Measurements from ENCODE around the gene EXOG. TPM values are rescaled to one million over a fixed set of nuclear protein-coding genes. Genes with fewer than 3 reads are reported as not detected.

Gene EXOG
- total and polyA plus RNA-seq, 2 donors (not counting 1 experiment from before 2014, with no cell fraction given), result 8.8 to 36.8 TPM

DNA sequence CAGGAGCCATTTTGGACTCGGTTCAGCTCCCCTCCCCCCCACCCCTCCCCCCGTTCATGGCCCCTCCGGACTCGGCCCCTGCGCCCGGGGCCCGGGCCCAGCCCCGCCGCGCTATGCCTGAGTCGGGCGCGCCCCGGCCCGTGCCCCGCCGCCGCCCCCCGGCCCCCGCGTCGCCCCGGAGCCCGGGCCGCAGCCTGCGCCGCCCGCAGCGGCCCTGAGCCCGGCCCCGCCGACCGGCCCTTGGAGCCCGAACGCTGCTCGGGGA lies 42.3 kb upstream of the EXOG start:
- H3K4me3 Mint-ChIP-seq, result peak overlapping the region; percentile 85
- no peaks in the 10 kb centered on the region for H3K9me3 Mint-ChIP-seq (ENCODE audit: insufficient read depth)
- ATAC-seq (ENCODE audit: low read depth), result no peak
- H3K79me2 ChIP-seq (ENCODE audit: control insufficient read depth, insufficient read depth, low read length), result no peaks in the 10 kb centered on the region
- no peaks in the 10 kb centered on the region for H3K36me3 ChIP-seq (replicated peaks in 1 of 2; ENCODE audit: control extremely low read depth in 1 of 2, control insufficient read depth in 1 of 2, extremely low read depth in 1 of 2, insufficient read depth in 2 of 2, low read length in 1 of 2)
- H3K4me3 ChIP-seq (ENCODE audit: control extremely low read depth in 1 of 5, extremely low read depth in 1 of 5, insufficient read depth in 1 of 5, low read depth in 2 of 5, low read length in 4 of 5), result peak overlapping the region in 3 of 5 experiments; percentile 55 to 63 (median 60)
- peak overlapping the region; percentile 81 for H3K4me2 ChIP-seq (replicated peaks; ENCODE audit: low read depth, low read length, poor library complexity, severe bottlenecking)
- no peak for TF ChIP-seq EZH2 (IDR thresholded peaks at IDR 0.05; ENCODE audit: borderline replicate concordance, insufficient read depth, low read depth, low read length, poor library complexity, severe bottlenecking)
- TF ChIP-seq, protein P1, sequence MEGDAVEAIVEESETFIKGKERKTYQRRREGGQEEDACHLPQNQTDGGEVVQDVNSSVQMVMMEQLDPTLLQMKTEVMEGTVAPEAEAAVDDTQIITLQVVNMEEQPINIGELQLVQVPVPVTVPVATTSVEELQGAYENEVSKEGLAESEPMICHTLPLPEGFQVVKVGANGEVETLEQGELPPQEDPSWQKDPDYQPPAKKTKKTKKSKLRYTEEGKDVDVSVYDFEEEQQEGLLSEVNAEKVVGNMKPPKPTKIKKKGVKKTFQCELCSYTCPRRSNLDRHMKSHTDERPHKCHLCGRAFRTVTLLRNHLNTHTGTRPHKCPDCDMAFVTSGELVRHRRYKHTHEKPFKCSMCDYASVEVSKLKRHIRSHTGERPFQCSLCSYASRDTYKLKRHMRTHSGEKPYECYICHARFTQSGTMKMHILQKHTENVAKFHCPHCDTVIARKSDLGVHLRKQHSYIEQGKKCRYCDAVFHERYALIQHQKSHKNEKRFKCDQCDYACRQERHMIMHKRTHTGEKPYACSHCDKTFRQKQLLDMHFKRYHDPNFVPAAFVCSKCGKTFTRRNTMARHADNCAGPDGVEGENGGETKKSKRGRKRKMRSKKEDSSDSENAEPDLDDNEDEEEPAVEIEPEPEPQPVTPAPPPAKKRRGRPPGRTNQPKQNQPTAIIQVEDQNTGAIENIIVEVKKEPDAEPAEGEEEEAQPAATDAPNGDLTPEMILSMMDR (IDR thresholded peaks at IDR 0.05), result no peak
- peaks cover 0 to 33% (median 8%) of the 10 kb centered on the region in 4 experiments for H3K27me3 ChIP-seq (replicated peaks in 1 of 4; ENCODE audit: control extremely low read depth in 1 of 4, control insufficient read depth in 3 of 4, insufficient read depth in 4 of 4, low read length in 3 of 4)
- DNase-seq, result no peak
- ChIA-PET POLR2A (no interaction called here), CTCF (no interaction called here)
- peaks cover 13 to 24% of the 10 kb centered on the region in 2 donors for H3K4me1 ChIP-seq (ENCODE audit: control insufficient read depth in 2 of 2, insufficient read depth in 2 of 2, low read length in 2 of 2)
- H3K27ac Mint-ChIP-seq, result no peak overlapping the region
- peaks cover 28% of the 10 kb centered on the region for H3K27me3 Mint-ChIP-seq
- no peaks in the 10 kb centered on the region for H4K20me1 ChIP-seq (ENCODE audit: control insufficient read depth, insufficient read depth, low read length, poor library complexity, severe bottlenecking)
- WGBS (ENCODE audit: insufficient coverage), result under 1% methylated on average over 31 of the region's 36 CpGs
- H3K9ac ChIP-seq (ENCODE audit: low read length), result peak overlapping the region; percentile 66
- intact Hi-C loops (cut with micrococcal nuclease), result loop anchor here (1.0 to 10.0 kb wide), 2 partner anchors 42 to 109 kb away; partner anchors contain the start of genes EXOG and XYLB
- H3K4me1 Mint-ChIP-seq, result peaks cover 15% of the 10 kb centered on the region
- peak overlapping the region; percentile 71 for H2AFZ ChIP-seq (ENCODE audit: insufficient read depth, low read depth, low read length, poor library complexity, severe bottlenecking)
- peaks cover 0 to 11% (median 0%) of the 10 kb centered on the region in 3 donors for H3K9me3 ChIP-seq (ENCODE audit: control extremely low read depth in 1 of 3, control insufficient read depth in 2 of 3, insufficient read depth in 1 of 3, low read length in 2 of 3)
- no peak overlapping the region for H3K27ac ChIP-seq (ENCODE audit: low read length in 2 of 2)

- Histone ChIP-seq H3K27ac (ENCODE audit: low read length in 2 of 2) (no peak overlapping the region), H3K4me2 (replicated peaks; ENCODE audit: low read depth, low read length, poor library complexity, severe bottlenecking) (peak overlapping the region; percentile 81), H3K4me1 (ENCODE audit: control insufficient read depth in 2 of 2, insufficient read depth in 2 of 2, low read length in 2 of 2) (peaks cover 13 to 24% of the 10 kb centered on the region in 2 donors), H3K36me3 (replicated peaks in 1 of 2; ENCODE audit: control extremely low read depth in 1 of 2, control insufficient read depth in 1 of 2, extremely low read depth in 1 of 2, insufficient read depth in 2 of 2, low read length in 1 of 2) (no peaks in the 10 kb centered on the region), H3K9ac (ENCODE audit: low read length) (peak overlapping the region; percentile 66), H3K4me3 (ENCODE audit: control extremely low read depth in 1 of 5, extremely low read depth in 1 of 5, insufficient read depth in 1 of 5, low read depth in 2 of 5, low read length in 4 of 5) (peak overlapping the region; percentile 40 to 63 (median 55)), H4K20me1 (ENCODE audit: control insufficient read depth, insufficient read depth, low read length, poor library complexity, severe bottlenecking) (no peaks in the 10 kb centered on the region), H3K79me2 (ENCODE audit: control insufficient read depth, insufficient read depth, low read length) (no peaks in the 10 kb centered on the region), H2AFZ (ENCODE audit: insufficient read depth, low read depth, low read length, poor library complexity, severe bottlenecking) (peak overlapping the region; percentile 71), H3K27me3 (replicated peaks in 1 of 4; ENCODE audit: control extremely low read depth in 1 of 4, control insufficient read depth in 3 of 4, insufficient read depth in 4 of 4, low read length in 3 of 4) (peaks cover 0 to 33% (median 8%) of the 10 kb centered on the region in 4 experiments), H3K9me3 (ENCODE audit: control extremely low read depth in 1 of 3, control insufficient read depth in 2 of 3, insufficient read depth in 1 of 3, low read length in 2 of 3) (peaks cover 0 to 11% (median 0%) of the 10 kb centered on the region in 3 donors)
- ChIA-PET CTCF (no interaction called here), POLR2A (no interaction called here)
- TF ChIP-seq EZH2 (IDR thresholded peaks at IDR 0.05; ENCODE audit: borderline replicate concordance, insufficient read depth, low read depth, low read length, poor library complexity, severe bottlenecking), result no peak
- TF ChIP-seq, protein P1 (IDR thresholded peaks at IDR 0.05), result no peak
- peaks cover 15% of the 10 kb centered on the region for H3K4me1 Mint-ChIP-seq
- peaks cover 28% of the 10 kb centered on the region for H3K27me3 Mint-ChIP-seq
- no peaks in the 10 kb centered on the region for H3K9me3 Mint-ChIP-seq (ENCODE audit: insufficient read depth)
- H3K27ac Mint-ChIP-seq, result peak overlapping the region; percentile 29
- H3K4me3 Mint-ChIP-seq, result peak overlapping the region; percentile 90
- intact Hi-C loops (cut with micrococcal nuclease), result loop anchor here (10.0 kb wide), 1 partner anchor 110 kb away; the partner anchor contains the start of gene XYLB
- DNase-seq (peak; percentile 47), ATAC-seq (ENCODE audit: low read depth) (peak; percentile 42)
- WGBS (ENCODE audit: insufficient coverage), result under 1% methylated on average over 78 of the region's 78 CpGs
These were observed 41.8 kb upstream of the EXOG start for GRCh38 chr3:38454178-38454883.

All from B cell (primary cell).